K562 (cell line): ENCODE measurements around the gene MRGPRD. TPM values are rescaled to one million over a fixed set of nuclear protein-coding genes. Genes with fewer than 3 reads are reported as not detected.

Experiments
- DIDO1 ChIP-seq: fragments of 450-650 bp; IDR thresholded peaks from 2 replicates; pipeline ENCODE4 v1.6.1; 2016; ENCODE audit warnings: low read depth, missing biosample characterization, missing genetic modification characterization
- MIER1 ChIP-seq: fragments of 450-650 bp; IDR thresholded peaks from 2 replicates; pipeline ENCODE4 v1.6.1; 2016; ENCODE audit warnings: antibody characterized with exemption, mild to moderate bottlenecking, low read depth
- NCOA6 ChIP-seq: fragments of 450-650 bp; IDR thresholded peaks from 2 replicates; pipeline ENCODE4 v1.6.1; 2017; ENCODE audit warnings: mild to moderate bottlenecking
- polyA plus RNA-seq, 8 experiments: library from polyadenylated mRNA; depleted of rRNA in 4 of 8; stranded (reverse) in 5 of 8; unstranded in 3 of 8; fragments of >200 nt; fragmentation: Nextera tagmentation in 2 of 8; fragmentation: Illumina TruSeq in 1 of 8; extraction: Ambion mirVana in 2 of 8; extraction: Trizol in 1 of 8; gene quantifications; 2 replicates each; pipeline versions ENCODE4 v1.2.1 to v1.2.3, GENCODE V29; 2011 to 2014; ENCODE audit warnings: inconsistent platforms in 1 of 8, missing spikeins in 1 of 8
- total RNA-seq, 7 experiments: library from RNA; depleted of rRNA in 6 of 7; stranded (reverse); fragments of >200 nt in 6 of 7; fragmentation: Illumina TruSeq in 2 of 7; extraction: Trizol in 2 of 7; gene quantifications; 2 replicates each; pipeline versions ENCODE4 v1.2.1 to v1.2.3, GENCODE V29; 2011 to 2021; ENCODE audit warnings: low replicate concordance in 1 of 7
- TF ChIP-seq, protein P1 (sequence below): fragments of 450-650 bp; IDR thresholded peaks from 2 replicates; pipeline ENCODE4 v1.6.1; 2016; ENCODE audit warnings: mild to moderate bottlenecking, moderate library complexity

Gene MRGPRD
- total and polyA plus RNA-seq, 9 of the 15 experiments (the other 6 are each of a cell fraction or from before 2014, with no cell fraction given) = not detected

DNA sequence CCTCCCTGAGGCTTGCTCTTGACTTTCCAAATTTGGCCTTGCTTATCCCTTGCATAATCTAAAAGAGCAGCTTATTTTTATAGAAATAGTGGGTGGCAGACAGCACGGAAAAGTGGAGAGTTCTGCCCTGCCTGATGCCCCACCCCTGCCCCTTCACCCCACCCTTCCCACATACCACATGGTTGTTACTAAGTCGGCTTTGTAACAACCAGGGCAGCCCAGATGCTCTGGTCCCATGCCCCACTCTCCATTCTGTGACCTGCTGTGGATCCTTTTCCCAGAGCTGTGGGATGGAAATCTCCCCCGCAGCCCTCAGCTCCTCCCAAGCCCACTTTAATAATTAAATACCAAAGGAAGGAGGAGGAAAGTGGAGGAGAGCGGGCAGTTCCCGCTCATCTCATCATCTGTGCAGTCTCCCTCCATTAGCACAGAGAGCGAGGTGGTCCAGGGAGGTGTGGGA is 21.4 kb upstream of the MRGPRD start (continued):
- TF ChIP-seq, protein P1, sequence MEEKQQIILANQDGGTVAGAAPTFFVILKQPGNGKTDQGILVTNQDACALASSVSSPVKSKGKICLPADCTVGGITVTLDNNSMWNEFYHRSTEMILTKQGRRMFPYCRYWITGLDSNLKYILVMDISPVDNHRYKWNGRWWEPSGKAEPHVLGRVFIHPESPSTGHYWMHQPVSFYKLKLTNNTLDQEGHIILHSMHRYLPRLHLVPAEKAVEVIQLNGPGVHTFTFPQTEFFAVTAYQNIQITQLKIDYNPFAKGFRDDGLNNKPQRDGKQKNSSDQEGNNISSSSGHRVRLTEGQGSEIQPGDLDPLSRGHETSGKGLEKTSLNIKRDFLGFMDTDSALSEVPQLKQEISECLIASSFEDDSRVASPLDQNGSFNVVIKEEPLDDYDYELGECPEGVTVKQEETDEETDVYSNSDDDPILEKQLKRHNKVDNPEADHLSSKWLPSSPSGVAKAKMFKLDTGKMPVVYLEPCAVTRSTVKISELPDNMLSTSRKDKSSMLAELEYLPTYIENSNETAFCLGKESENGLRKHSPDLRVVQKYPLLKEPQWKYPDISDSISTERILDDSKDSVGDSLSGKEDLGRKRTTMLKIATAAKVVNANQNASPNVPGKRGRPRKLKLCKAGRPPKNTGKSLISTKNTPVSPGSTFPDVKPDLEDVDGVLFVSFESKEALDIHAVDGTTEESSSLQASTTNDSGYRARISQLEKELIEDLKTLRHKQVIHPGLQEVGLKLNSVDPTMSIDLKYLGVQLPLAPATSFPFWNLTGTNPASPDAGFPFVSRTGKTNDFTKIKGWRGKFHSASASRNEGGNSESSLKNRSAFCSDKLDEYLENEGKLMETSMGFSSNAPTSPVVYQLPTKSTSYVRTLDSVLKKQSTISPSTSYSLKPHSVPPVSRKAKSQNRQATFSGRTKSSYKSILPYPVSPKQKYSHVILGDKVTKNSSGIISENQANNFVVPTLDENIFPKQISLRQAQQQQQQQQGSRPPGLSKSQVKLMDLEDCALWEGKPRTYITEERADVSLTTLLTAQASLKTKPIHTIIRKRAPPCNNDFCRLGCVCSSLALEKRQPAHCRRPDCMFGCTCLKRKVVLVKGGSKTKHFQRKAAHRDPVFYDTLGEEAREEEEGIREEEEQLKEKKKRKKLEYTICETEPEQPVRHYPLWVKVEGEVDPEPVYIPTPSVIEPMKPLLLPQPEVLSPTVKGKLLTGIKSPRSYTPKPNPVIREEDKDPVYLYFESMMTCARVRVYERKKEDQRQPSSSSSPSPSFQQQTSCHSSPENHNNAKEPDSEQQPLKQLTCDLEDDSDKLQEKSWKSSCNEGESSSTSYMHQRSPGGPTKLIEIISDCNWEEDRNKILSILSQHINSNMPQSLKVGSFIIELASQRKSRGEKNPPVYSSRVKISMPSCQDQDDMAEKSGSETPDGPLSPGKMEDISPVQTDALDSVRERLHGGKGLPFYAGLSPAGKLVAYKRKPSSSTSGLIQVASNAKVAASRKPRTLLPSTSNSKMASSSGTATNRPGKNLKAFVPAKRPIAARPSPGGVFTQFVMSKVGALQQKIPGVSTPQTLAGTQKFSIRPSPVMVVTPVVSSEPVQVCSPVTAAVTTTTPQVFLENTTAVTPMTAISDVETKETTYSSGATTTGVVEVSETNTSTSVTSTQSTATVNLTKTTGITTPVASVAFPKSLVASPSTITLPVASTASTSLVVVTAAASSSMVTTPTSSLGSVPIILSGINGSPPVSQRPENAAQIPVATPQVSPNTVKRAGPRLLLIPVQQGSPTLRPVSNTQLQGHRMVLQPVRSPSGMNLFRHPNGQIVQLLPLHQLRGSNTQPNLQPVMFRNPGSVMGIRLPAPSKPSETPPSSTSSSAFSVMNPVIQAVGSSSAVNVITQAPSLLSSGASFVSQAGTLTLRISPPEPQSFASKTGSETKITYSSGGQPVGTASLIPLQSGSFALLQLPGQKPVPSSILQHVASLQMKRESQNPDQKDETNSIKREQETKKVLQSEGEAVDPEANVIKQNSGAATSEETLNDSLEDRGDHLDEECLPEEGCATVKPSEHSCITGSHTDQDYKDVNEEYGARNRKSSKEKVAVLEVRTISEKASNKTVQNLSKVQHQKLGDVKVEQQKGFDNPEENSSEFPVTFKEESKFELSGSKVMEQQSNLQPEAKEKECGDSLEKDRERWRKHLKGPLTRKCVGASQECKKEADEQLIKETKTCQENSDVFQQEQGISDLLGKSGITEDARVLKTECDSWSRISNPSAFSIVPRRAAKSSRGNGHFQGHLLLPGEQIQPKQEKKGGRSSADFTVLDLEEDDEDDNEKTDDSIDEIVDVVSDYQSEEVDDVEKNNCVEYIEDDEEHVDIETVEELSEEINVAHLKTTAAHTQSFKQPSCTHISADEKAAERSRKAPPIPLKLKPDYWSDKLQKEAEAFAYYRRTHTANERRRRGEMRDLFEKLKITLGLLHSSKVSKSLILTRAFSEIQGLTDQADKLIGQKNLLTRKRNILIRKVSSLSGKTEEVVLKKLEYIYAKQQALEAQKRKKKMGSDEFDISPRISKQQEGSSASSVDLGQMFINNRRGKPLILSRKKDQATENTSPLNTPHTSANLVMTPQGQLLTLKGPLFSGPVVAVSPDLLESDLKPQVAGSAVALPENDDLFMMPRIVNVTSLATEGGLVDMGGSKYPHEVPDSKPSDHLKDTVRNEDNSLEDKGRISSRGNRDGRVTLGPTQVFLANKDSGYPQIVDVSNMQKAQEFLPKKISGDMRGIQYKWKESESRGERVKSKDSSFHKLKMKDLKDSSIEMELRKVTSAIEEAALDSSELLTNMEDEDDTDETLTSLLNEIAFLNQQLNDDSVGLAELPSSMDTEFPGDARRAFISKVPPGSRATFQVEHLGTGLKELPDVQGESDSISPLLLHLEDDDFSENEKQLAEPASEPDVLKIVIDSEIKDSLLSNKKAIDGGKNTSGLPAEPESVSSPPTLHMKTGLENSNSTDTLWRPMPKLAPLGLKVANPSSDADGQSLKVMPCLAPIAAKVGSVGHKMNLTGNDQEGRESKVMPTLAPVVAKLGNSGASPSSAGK = no peak
- TF ChIP-seq NCOA6 (no peak), MIER1 (no peak), DIDO1 (tag) (no peak)
